SK-N-SH (cell line): ENCODE data around the gene SLC13A1. TPM values are rescaled to one million over a fixed set of nuclear protein-coding genes. Genes with fewer than 3 reads are reported as not detected.
A peak's percentile ranks its signal among the peaks of the same experiment; 100 is the strongest.

Experiments
- CTCF ChIA-PET: fragments of 300-600, 350-600 bp; formaldehyde crosslinking; extraction: SDS; loops from one replicate; lab custom pipeline; 2021; lab: Yijun Ruan, JAX
- POLR2A ChIA-PET: fragments of 350-600 bp; sonication (Branson Sonifier 250); formaldehyde crosslinking; extraction: SDS; loops from one replicate; lab custom pipeline; 2020; ENCODE audit warnings: antibody characterized with exemption, inconsistent platforms; lab: Yijun Ruan, JAX
- DNase-seq: peaks from one replicate; pipeline ENCODE4 v3.0.0; 2012
- H2AFZ ChIP-seq: fragments of 200-600 bp; sonication (generic); 2 replicates; pipeline ENCODE4 v1.8.1; 2016; ENCODE audit warnings: antibody characterized with exemption, mild to moderate bottlenecking, low read depth
- H3F3A ChIP-seq: fragments of 200-600 bp; sonication (generic); replicated peaks from 2 replicates; pipeline ENCODE3; 2016; ENCODE audit warnings: antibody characterized with exemption, mild to moderate bottlenecking; ENCODE audit not compliant: insufficient read depth
- H3K27ac ChIP-seq, 2 experiments: fragments of 200-500 bp in 1 of 2; fragments of 200-600 bp in 1 of 2; sonication (Bioruptor generic) in 1 of 2; sonication (generic), shearing (Covaris generic) in 1 of 2; 2 replicates each; pipeline versions ENCODE4 v1.5.1 to v1.6.1; 2014 to 2016; ENCODE audit warnings: low read depth in 2 of 2, inconsistent platforms in 1 of 2, low read length in 1 of 2, mild to moderate bottlenecking in 1 of 2, mixed read lengths in 1 of 2
- H3K27me3 ChIP-seq: fragments of 200-600 bp; sonication (generic), shearing (Covaris generic); 2 replicates; pipeline ENCODE4 v1.6.1; 2016; ENCODE audit warnings: mixed run types; ENCODE audit not compliant: insufficient read depth
- H3K36me3 ChIP-seq, 2 experiments: fragments of 200-500 bp in 1 of 2; fragments of 200-600 bp in 1 of 2; sonication (Bioruptor generic) in 1 of 2; sonication (generic) in 1 of 2; replicated peaks in 1 of 2; 2 replicates each; pipeline versions ENCODE3 to v1.5.1; 2014 to 2016; ENCODE audit warnings: low read length in 1 of 2, mild to moderate bottlenecking in 1 of 2; ENCODE audit not compliant: insufficient read depth in 2 of 2, control insufficient read depth in 1 of 2
- H3K4me1 ChIP-seq, 2 experiments: fragments of 200-500 bp in 1 of 2; fragments of 200-600 bp in 1 of 2; sonication (Bioruptor generic) in 1 of 2; sonication (generic), shearing (Covaris generic) in 1 of 2; 2 replicates each; pipeline versions ENCODE4 v1.5.1 to v1.6.1; 2014 to 2016; ENCODE audit warnings: low read depth in 1 of 2, low read length in 1 of 2, mixed run types in 1 of 2; ENCODE audit not compliant: insufficient read depth in 2 of 2, control insufficient read depth in 1 of 2
- H3K4me2 ChIP-seq: fragments of 200-600 bp; sonication (generic), shearing (Covaris generic); 2 replicates; pipeline ENCODE4 v1.6.1; 2017; ENCODE audit warnings: mixed run types
- H3K4me3 ChIP-seq, 2 experiments: fragments of 200-500 bp in 1 of 2; fragments of 200-600 bp in 1 of 2; sonication (Bioruptor generic) in 1 of 2; sonication (generic), shearing (Covaris generic) in 1 of 2; 2 replicates each; pipeline versions ENCODE4 v1.5.1 to v1.8.1; 2014 to 2016; ENCODE audit warnings: low read depth in 2 of 2, inconsistent platforms in 1 of 2, low read length in 1 of 2, mild to moderate bottlenecking in 1 of 2, mixed read lengths in 1 of 2, moderate library complexity in 1 of 2
- H3K79me2 ChIP-seq: fragments of 200-600 bp; sonication (generic); 2 replicates; pipeline ENCODE4 v1.8.1; 2017; ENCODE audit warnings: mild to moderate bottlenecking; ENCODE audit not compliant: insufficient read depth
- H3K9ac ChIP-seq: fragments of 200-600 bp; sonication (generic); 2 replicates; pipeline ENCODE4 v1.6.1; 2017; ENCODE audit warnings: mixed run types
- H3K9me2 ChIP-seq: fragments of 200-600 bp; sonication (generic); 2 replicates; pipeline ENCODE4 v1.6.1; 2017; ENCODE audit warnings: mixed run types
- H3K9me3 ChIP-seq: fragments of 200-600 bp; sonication (generic); 2 replicates; pipeline ENCODE4 v1.6.1; 2017; ENCODE audit warnings: mixed run types, mild to moderate bottlenecking, moderate library complexity
- H4K20me1 ChIP-seq: fragments of 200-600 bp; sonication (generic); 2 replicates; pipeline ENCODE4 v1.6.1; 2017; ENCODE audit warnings: mild to moderate bottlenecking, mixed run types; ENCODE audit not compliant: insufficient read depth
- CTCF ChIP-seq: fragments of 200-600 bp; sonication (generic); IDR thresholded peaks from 2 replicates; pipeline ENCODE4 v1.6.1; 2017; ENCODE audit warnings: antibody characterized with exemption, mild to moderate bottlenecking, moderate library complexity
- EP300 ChIP-seq, 2 experiments: IDR thresholded peaks; 2 replicates each; pipeline versions ENCODE4 v1.4.0 to v1.6.1; 2012; ENCODE audit warnings: borderline replicate concordance in 1 of 2, low read depth in 1 of 2, low read length in 1 of 2
- MEF2A ChIP-seq: IDR thresholded peaks from 2 replicates; pipeline ENCODE4 v1.4.0; 2012; ENCODE audit warnings: low read depth, borderline replicate concordance
- NRF1 ChIP-seq: IDR thresholded peaks from 2 replicates; pipeline ENCODE4 v1.6.1; 2012; ENCODE audit warnings: low read depth, mild to moderate bottlenecking, low read length
- RCOR1 ChIP-seq: fragments of 150-350 bp; IDR thresholded peaks from 2 replicates; pipeline ENCODE4 v1.6.1; 2017; ENCODE audit warnings: antibody characterized with exemption, low read length
- REST ChIP-seq: IDR thresholded peaks from 2 replicates; pipeline ENCODE4 v1.6.1; 2012; ENCODE audit warnings: mild to moderate bottlenecking, low read depth, low read length, moderate library complexity
- SMC3 ChIP-seq: IDR thresholded peaks from 2 replicates; pipeline ENCODE4 v1.6.1; 2012; ENCODE audit warnings: low read depth, low read length, improper control_type of control experiment
- TCF12 ChIP-seq: IDR thresholded peaks from 2 replicates; pipeline ENCODE4 v1.4.0; 2012
- USF2 ChIP-seq: fragments of 150-350 bp; IDR thresholded peaks from 2 replicates; pipeline ENCODE4 v1.6.1; 2017; ENCODE audit warnings: antibody characterized with exemption, low read length, low read depth, borderline replicate concordance
- WGBS: methylation state at CpG from one replicate; pipeline ENCODE4 v1.1.6; 2017; ENCODE audit warnings: low lambda C conversion rate; 5-methylcytosine and 5-hydroxymethylcytosine counted together
- polyA plus RNA-seq, 3 experiments: library from polyadenylated mRNA; depleted of rRNA; stranded (reverse); fragments of >200 nt; gene quantifications; 2 replicates each; pipeline ENCODE4 v1.2.3, GENCODE V29; 2012

The SLC13A1 gene
- polyA plus RNA-seq, 1 of the 3 experiments (the other 2 are of a cell fraction), result not detected

- TF ChIP-seq REST (no peak), USF2 (no peak), MEF2A (no peak), RCOR1 (no peak), NRF1 (no peak)
- TF ChIP-seq, all 33 proteins: peak for 0
Measured at GRCh38 chr7:123131556-123131955, 68.2 kb downstream of the SLC13A1 start (continued).

GRCh38 chr7:123131140-123131539, 68.6 kb downstream of the SLC13A1 start:
- Histone ChIP-seq H3K27me3 (no peaks in the 10 kb centered on the region), H3F3A (no peaks in the 10 kb centered on the region), H3K9ac (no peak overlapping the region), H3K4me2 (no peak overlapping the region), H4K20me1 (no peaks in the 10 kb centered on the region), H2AFZ (no peak overlapping the region), H3K9me2 (no peaks in the 10 kb centered on the region), H3K4me1 (no peaks in the 10 kb centered on the region), H3K36me3 (no peaks in the 10 kb centered on the region), H3K27ac (no peak overlapping the region), H3K79me2 (no peaks in the 10 kb centered on the region)
- CTCF ChIA-PET, result interaction anchor here (0.7 to 3.5 kb wide), 8 partner anchors 11 to 236 kb away, joined by 3 to 14 read pairs (median 4); no protein-coding TSS in a partner anchor
- 19% methylated on average over 1 of the region's 1 CpG for WGBS
- POLR2A ChIA-PET, result no interaction called here
- TF ChIP-seq TCF12 (no peak), EP300 (IDR thresholded peaks at IDR 0.05; ENCODE audit: borderline replicate concordance in 1 of 2, low read depth in 1 of 2, low read length in 1 of 2) (no peak), USF2 (no peak), SMC3 (no peak), NRF1 (no peak), CTCF (peak; percentile 51)
- TF ChIP-seq, all 33 proteins: peak for 1
- DNase-seq, result no peak
- Histone ChIP-seq H3K4me3 (no peak overlapping the region), H3K9me3 (no peaks in the 10 kb centered on the region)
